ENCODE measurements around the gene ZKSCAN3. TPM values are rescaled to one million over a fixed set of nuclear protein-coding genes. Genes with fewer than 3 reads are reported as not detected.

The ZKSCAN3 gene
- total and polyA plus RNA-seq, 2 of the 8 experiments (the other 6 are each of a cell fraction or from before 2014, with no cell fraction given), result 2.7 to 9.8 TPM

- H2AFZ ChIP-seq (ENCODE audit: low read length), result no peak overlapping the region
- no peak overlapping the region for H2BK15ac ChIP-seq (ENCODE audit: low read length)
- H3K4me3 ChIP-seq (ENCODE audit: extremely low read depth in 1 of 4, insufficient read depth in 2 of 4, low read depth in 3 of 4, low read length in 4 of 4), result no peak overlapping the region
- no peak overlapping the region for H2BK20ac ChIP-seq (ENCODE audit: low read length)
- no peak overlapping the region for H4K5ac ChIP-seq (ENCODE audit: insufficient read length, low read depth, low read length)
- no peak overlapping the region for H4K91ac ChIP-seq (replicated peaks; ENCODE audit: insufficient read length, low read length)
- no peak overlapping the region for H3K23ac ChIP-seq (ENCODE audit: insufficient read length)
- no peak overlapping the region for H3K56ac ChIP-seq (replicated peaks; ENCODE audit: insufficient read length, low read depth, low read length)
- peaks cover 34 to 36% of the 10 kb centered on the region in 2 experiments for H3K9me3 ChIP-seq (ENCODE audit: insufficient read depth in 2 of 2, low read depth in 1 of 2, low read length in 1 of 2)
- DNase-seq (ENCODE audit: low read depth in 1 of 2, low spot score in 2 of 2) (no peak), FAIRE-seq (no peak)
- peaks cover under 1% of the 10 kb centered on the region; the same call in 1 of the 2 replicates for H3K23me2 ChIP-seq (ENCODE audit: low read depth, low read length)
- H2BK120ac ChIP-seq (replicated peaks; ENCODE audit: low read depth, low read length), result no peak overlapping the region
- 86% methylated on average over 1 of the region's 1 CpG; no CpG with 5 or more reads in 1 of the 2 experiments for WGBS, 2 experiments (ENCODE audit: extremely low coverage in 1 of 2, insufficient coverage in 1 of 2, insufficient read length in 1 of 2, insufficient replicate concordance in 2 of 2, low coverage in 1 of 2, low lambda C conversion rate in 2 of 2, missing lambda C conversion rate in 1 of 2)
- H3K4me2 ChIP-seq (ENCODE audit: insufficient read depth in 1 of 2, low read depth in 2 of 2, low read length in 2 of 2), result no peak overlapping the region
- H3K27me3 ChIP-seq (replicated peaks in 1 of 4; ENCODE audit: control insufficient read depth in 3 of 4, extremely low read depth in 1 of 4, insufficient read depth in 3 of 4, low read length in 3 of 4), result no peaks in the 10 kb centered on the region
- no peak overlapping the region for H3K18ac ChIP-seq (ENCODE audit: extremely low read depth, low read length)
- H3K14ac ChIP-seq (ENCODE audit: insufficient read length), result no peak overlapping the region
- no peak overlapping the region for H2BK12ac ChIP-seq (ENCODE audit: low read depth, low read length)
- H3K9ac ChIP-seq (replicated peaks in 1 of 4; ENCODE audit: extremely low read depth in 1 of 4, low read depth in 3 of 4, low read length in 3 of 4), result no peak overlapping the region
- no peak overlapping the region for H3K4ac ChIP-seq (replicated peaks; ENCODE audit: insufficient read length, low read depth, low read length)
- no peak overlapping the region for H4K8ac ChIP-seq (ENCODE audit: extremely low read depth, insufficient read depth, low read length)
- H4K20me1 ChIP-seq (replicated peaks in 1 of 2; ENCODE audit: control insufficient read depth in 1 of 2, insufficient read depth in 2 of 2, low read length in 2 of 2), result no peaks in the 10 kb centered on the region
- TF ChIP-seq USF2 (IDR thresholded peaks at IDR 0.05; ENCODE audit: low read length) (no peak), KDM1A (IDR thresholded peaks at IDR 0.05; ENCODE audit: borderline replicate concordance, low read length) (no peak), HDAC6 (IDR thresholded peaks at IDR 0.05; ENCODE audit: low read depth, low read length) (no peak), CREB1 (IDR thresholded peaks at IDR 0.05) (no peak), TBP (IDR thresholded peaks at IDR 0.05; ENCODE audit: low read depth, low read length) (no peak), YY1 (IDR thresholded peaks at IDR 0.05; ENCODE audit: low read depth, low read length) (no peak)
- H2BK5ac ChIP-seq (ENCODE audit: low read depth, low read length), result no peak overlapping the region
- no peak overlapping the region for H3K27ac ChIP-seq (ENCODE audit: low read depth, low read length)
- H3K79me2 ChIP-seq (ENCODE audit: control insufficient read depth in 1 of 2, insufficient read depth in 2 of 2, low read length in 2 of 2), result no peaks in the 10 kb centered on the region; a peak in 1 of 4 replicates
- H3K4me1 ChIP-seq (replicated peaks in 1 of 4; ENCODE audit: control insufficient read depth in 3 of 4, insufficient read depth in 4 of 4, low read length in 3 of 4), result no peaks in the 10 kb centered on the region
- CTCF ChIA-PET (ENCODE audit: partially characterized antibody), result no interaction called here
- H3K36me3 ChIP-seq (ENCODE audit: control insufficient read depth in 2 of 4, insufficient read depth in 4 of 4, low read length in 3 of 4), result peaks cover 7 to 30% (median 19%) of the 10 kb centered on the region in 4 experiments; a peak in 6 of 8 replicates
- H3K79me1 ChIP-seq (ENCODE audit: low read depth, low read length), result no peaks in the 10 kb centered on the region
- H2AK5ac ChIP-seq (ENCODE audit: low read depth, low read length), result no peak overlapping the region
- POLR2A ChIA-PET (ENCODE audit: partially characterized antibody), result no interaction called here
These were observed 19.7 kb upstream of the ZKSCAN3 start for GRCh38 chr6:28330041-28330440.

Measured in H1 (cell line).